HCT116 (cell line): ENCODE measurements around the gene ZC3H12C. TPM values are rescaled to one million over a fixed set of nuclear protein-coding genes. Genes with fewer than 3 reads are reported as not detected.

ENCODE experiments used
- ATAC-seq: fragments of 200-7000 bp; cut with Tn5 transposase; 2 replicates; pipeline ENCODE4 v1.9.1; 2020; ENCODE audit warnings: mild to moderate bottlenecking, moderate library complexity
- BruUV-seq: library from RNA; stranded (reverse); fragments of 400-500 nt; replicated peaks from 2 replicates; lab custom pipeline; 2021; lab: Mats Ljungman, UMichigan
- CTCF ChIA-PET: fragments of 300-600 bp; sonication (Branson Sonifier 250); formaldehyde crosslinking; loops from one replicate; lab custom pipeline; 2021; ENCODE audit warnings: antibody characterized with exemption; lab: Charles Lee
- POLR2A ChIA-PET: fragments of 300-600, 350-600 bp; sonication (Branson Sonifier 250); formaldehyde crosslinking; loops from one replicate; lab custom pipeline; 2021; ENCODE audit warnings: antibody characterized with exemption; lab: Charles Lee
- RAD21 ChIA-PET, 2 experiments: fragments of 300-600 bp; sonication (Branson Sonifier 250); formaldehyde crosslinking; loops; one replicate each; lab custom pipeline; 2023; ENCODE audit warnings: low total read pairs in 2 of 2; ENCODE audit not compliant: uncharacterized antibody in 2 of 2, unreplicated experiment in 2 of 2, low non-redundant PET in 1 of 2; lab: Charles Lee
- DNase-seq: peaks from one replicate; pipeline ENCODE4 v3.0.0-alpha.2; 2010; ENCODE audit warnings: low read depth, low spot score
- H2AFZ ChIP-seq: fragments of 200-600 bp; shearing (Covaris generic), sonication (generic); 2 replicates; pipeline ENCODE4 v1.6.1; 2017; ENCODE audit warnings: low read depth, mixed run types, mixed read lengths, antibody characterized with exemption, low read length; ENCODE audit not compliant: poor library complexity, severe bottlenecking
- H3K27ac ChIP-seq: 2 replicates; pipeline ENCODE4 v1.5.1; 2012; ENCODE audit warnings: low read depth, low read length
- H3K27me3 ChIP-seq: fragments of 200-600 bp; sonication (generic); 2 replicates; pipeline ENCODE4 v1.6.1; 2016; ENCODE audit warnings: mixed run types, low read length, mixed read lengths; ENCODE audit not compliant: insufficient read depth
- H3K36me3 ChIP-seq, 2 experiments: fragments of 200-500 bp in 1 of 2; fragments of 200-600 bp in 1 of 2; sonication (Bioruptor generic) in 1 of 2; sonication (generic) in 1 of 2; 2 replicates each; pipeline versions ENCODE4 v1.5.1 to v1.6.1; 2014 to 2016; ENCODE audit warnings: low read length in 2 of 2, inconsistent platforms in 1 of 2, mixed read lengths in 1 of 2, mixed run types in 1 of 2; ENCODE audit not compliant: insufficient read depth in 2 of 2, control insufficient read depth in 1 of 2
- H3K4me1 ChIP-seq, 2 experiments: fragments of 200-600 bp in 1 of 2; sonication (generic) in 1 of 2; 2 replicates each; pipeline versions ENCODE4 v1.5.1 to v1.6.1; 2012 to 2017; ENCODE audit warnings: low read length in 2 of 2, inconsistent platforms in 1 of 2, mild to moderate bottlenecking in 1 of 2, mixed read lengths in 1 of 2, mixed run types in 1 of 2, moderate library complexity in 1 of 2; ENCODE audit not compliant: insufficient read depth in 2 of 2, control insufficient read depth in 1 of 2
- H3K4me2 ChIP-seq: fragments of 200-600 bp; sonication (generic); 2 replicates; pipeline ENCODE4 v1.6.1; 2017; ENCODE audit warnings: mixed run types, low read length, mixed read lengths
- H3K4me3 ChIP-seq, 2 experiments: fragments of 200-600 bp in 1 of 2; sonication (generic) in 1 of 2; replicated peaks in 1 of 2; 2 replicates each; pipeline ENCODE4 v1.5.1; 2011 to 2016; ENCODE audit warnings: low read length in 2 of 2, control low read depth in 1 of 2, low read depth in 1 of 2, mild to moderate bottlenecking in 1 of 2, mixed read lengths in 1 of 2, mixed run types in 1 of 2
- H3K79me2 ChIP-seq: fragments of 200-600 bp; sonication (generic); 2 replicates; pipeline ENCODE4 v1.6.1; 2017; ENCODE audit warnings: mild to moderate bottlenecking, mixed run types, low read length, moderate library complexity, mixed read lengths; ENCODE audit not compliant: insufficient read depth
- H3K9ac ChIP-seq: fragments of 200-600 bp; sonication (generic); 2 replicates; pipeline ENCODE4 v1.6.1; 2016; ENCODE audit warnings: low read length, mixed read lengths
- H3K9me2 ChIP-seq: fragments of 200-600 bp; sonication (generic), shearing (Covaris generic); 2 replicates; pipeline ENCODE4 v1.6.1; 2017; ENCODE audit warnings: mixed run types, mild to moderate bottlenecking, moderate library complexity; ENCODE audit not compliant: insufficient read depth
- H3K9me3 ChIP-seq, 2 experiments: fragments of 200-500 bp in 1 of 2; fragments of 200-600 bp in 1 of 2; sonication (Bioruptor generic) in 1 of 2; sonication (generic) in 1 of 2; 2 replicates each; pipeline ENCODE4 v1.6.1; 2014 to 2017; ENCODE audit warnings: low read length in 2 of 2, mixed read lengths in 2 of 2, inconsistent platforms in 1 of 2, low read depth in 1 of 2, mild to moderate bottlenecking in 1 of 2, mixed run types in 1 of 2, moderate library complexity in 1 of 2; ENCODE audit not compliant: control insufficient read depth in 1 of 2, insufficient read depth in 1 of 2
- H4K20me1 ChIP-seq: fragments of 200-600 bp; sonication (generic), shearing (Covaris generic); 2 replicates; pipeline ENCODE4 v1.6.1; 2017; ENCODE audit warnings: mixed run types, mild to moderate bottlenecking, moderate library complexity; ENCODE audit not compliant: insufficient read depth
- ATF3 ChIP-seq: IDR thresholded peaks from 2 replicates; pipeline ENCODE4 v1.6.1; 2012
- CTCF ChIP-seq, 3 experiments: fragments of 200-600 bp in 1 of 3; sonication (generic) in 1 of 3; IDR thresholded peaks in 2 of 3; conservative IDR thresholded peaks in 1 of 3; 2 replicates each; pipeline ENCODE4 v1.5.1; 2012 to 2017; ENCODE audit warnings: low read depth in 2 of 3, low read length in 2 of 3, antibody characterized with exemption in 1 of 3, borderline replicate concordance in 1 of 3, control low read depth in 1 of 3, mild to moderate bottlenecking in 1 of 3, mixed read lengths in 1 of 3, mixed run types in 1 of 3, moderate library complexity in 1 of 3; ENCODE audit not compliant: insufficient read depth in 1 of 3
- EGR1 ChIP-seq: IDR thresholded peaks from 2 replicates; pipeline ENCODE4 v1.6.1; 2012; ENCODE audit warnings: low read depth
- EZH2phosphoT487 ChIP-seq: fragments of 200-600 bp; IDR thresholded peaks from 2 replicates; pipeline ENCODE4 v1.6.1; 2018; ENCODE audit warnings: antibody characterized with exemption, borderline replicate concordance
- FOSL1 ChIP-seq: IDR thresholded peaks from 2 replicates; pipeline ENCODE4 v1.6.1; 2012; ENCODE audit warnings: low read depth
- JUND ChIP-seq: IDR thresholded peaks from 2 replicates; pipeline ENCODE4 v1.6.1; 2012
- MAX ChIP-seq: IDR thresholded peaks from 2 replicates; pipeline ENCODE4 v1.6.1; 2012
- POLR2A ChIP-seq: IDR thresholded peaks from 2 replicates; pipeline ENCODE4 v1.7.0; 2011; ENCODE audit warnings: borderline replicate concordance; ENCODE audit not compliant: insufficient read depth, insufficient read length; ENCODE audit errors: extremely low read depth
- POLR2AphosphoS5 ChIP-seq: IDR thresholded peaks from 2 replicates; pipeline ENCODE4 v1.6.1; 2011; ENCODE audit warnings: mild to moderate bottlenecking, low read depth, low read length, moderate library complexity
- RAD21 ChIP-seq: IDR thresholded peaks from 2 replicates; pipeline ENCODE4 v1.6.1; 2012; ENCODE audit warnings: low read depth, mild to moderate bottlenecking
- REST ChIP-seq: IDR thresholded peaks from 2 replicates; pipeline ENCODE4 v1.6.1; 2012; ENCODE audit warnings: low read depth
- SIN3A ChIP-seq: IDR thresholded peaks from 2 replicates; pipeline ENCODE4 v1.6.1; 2012; ENCODE audit warnings: low read depth
- SP1 ChIP-seq: IDR thresholded peaks from 2 replicates; pipeline ENCODE4 v1.6.1; 2012; ENCODE audit warnings: low read depth
- SRF ChIP-seq: IDR thresholded peaks from 2 replicates; pipeline ENCODE4 v1.6.1; 2012; ENCODE audit warnings: low read depth
- TCF7L2 ChIP-seq: IDR thresholded peaks from 2 replicates; pipeline ENCODE4 v1.7.0; 2011; ENCODE audit warnings: borderline replicate concordance, inconsistent platforms; ENCODE audit not compliant: insufficient read depth, insufficient read length; ENCODE audit errors: extremely low read depth
- YY1 ChIP-seq: IDR thresholded peaks from 2 replicates; pipeline ENCODE4 v1.6.1; 2011; ENCODE audit warnings: low read length, low read depth, moderate library complexity, mild to moderate bottlenecking; ENCODE audit not compliant: insufficient replicate concordance; ENCODE audit errors: extremely low read depth
- ZBTB33 ChIP-seq: IDR thresholded peaks from 2 replicates; pipeline ENCODE4 v1.6.1; 2011; ENCODE audit warnings: mild to moderate bottlenecking, low read length, moderate library complexity; ENCODE audit not compliant: insufficient replicate concordance; ENCODE audit errors: extremely low read depth
- ZFX ChIP-seq: fragments of 450-650 bp; IDR thresholded peaks from 2 replicates; pipeline ENCODE4 v1.6.1; 2017
- ZNF274 ChIP-seq: fragments of 200-500 bp; sonication (Bioruptor generic); IDR thresholded peaks from 2 replicates; pipeline ENCODE4 v1.6.1; 2014; ENCODE audit warnings: mild to moderate bottlenecking, low read depth, low read length, inconsistent platforms
- intact Hi-C: fragments of 100-400 bp; cut with micrococcal nuclease; formaldehyde crosslinking; loops from 2 replicates; pipeline ENCODE4 v1.10.0; 2022
- total RNA-seq: library from RNA; stranded (reverse); gene quantifications from one replicate; pipeline ENCODE4 v1.2.1, GENCODE V29; 2021; ENCODE audit not compliant: unreplicated experiment

ZC3H12C gene
- total RNA-seq, 1 experiment from 2014 or later: 10.2 TPM

- BruUV-seq: no TSS peak
- Histone ChIP-seq H2AFZ (no peak overlapping the region), H3K4me1 (peaks cover 8 to 22% of the 10 kb centered on the region in 2 experiments; a peak in 3 of 4 replicates), H3K79me2 (no peaks in the 10 kb centered on the region), H4K20me1 (no peaks in the 10 kb centered on the region), H3K9ac (no peak overlapping the region), H3K4me2 (peak overlapping the region; percentile 59), H3K9me2 (no peaks in the 10 kb centered on the region), H3K27ac (no peak overlapping the region), H3K9me3 (no peaks in the 10 kb centered on the region), H3K36me3 (no peaks in the 10 kb centered on the region), H3K27me3 (no peaks in the 10 kb centered on the region), H3K4me3 (no peak overlapping the region)
- ATAC-seq: peak; percentile 93
- RAD21 ChIA-PET: no interaction called here
- intact Hi-C loops: loop anchor here (1.0 kb wide), 1 partner anchor 202 kb away; no protein-coding TSS in a partner anchor
- DNase-seq: peak; percentile 54
- CTCF ChIA-PET: no interaction called here
- POLR2A ChIA-PET: no interaction called here
- TF ChIP-seq SP1 (no peak), ZFX (no peak), EGR1 (no peak), CTCF (IDR thresholded peaks at IDR 0.05 in 2 of 3, conservative IDR thresholded peaks at IDR 0.05 in 1 of 3; ENCODE audit: borderline replicate concordance in 1 of 3, insufficient read depth in 1 of 3, low read depth in 2 of 3, low read length in 2 of 3) (peak; percentile 54 to 91 (median 88); a peak in 5 of 6 replicates), ZBTB33 (no peak), SIN3A (no peak), POLR2AphosphoS5 (no peak), SRF (no peak), TCF7L2 (no peak), YY1 (peak; percentile 61), JUND (no peak), MAX (no peak), POLR2A (no peak), FOSL1 (no peak), EZH2phosphoT487 (no peak), ZNF274 (no peak), ATF3 (no peak), RAD21 (peak; percentile 72), REST (no peak)
These were observed 80.8 kb downstream of the ZC3H12C start for GRCh38 chr11:110173811-110174644.
